Measurements from ENCODE around the gene SIGLEC7.

Gene SIGLEC7

DNA sequence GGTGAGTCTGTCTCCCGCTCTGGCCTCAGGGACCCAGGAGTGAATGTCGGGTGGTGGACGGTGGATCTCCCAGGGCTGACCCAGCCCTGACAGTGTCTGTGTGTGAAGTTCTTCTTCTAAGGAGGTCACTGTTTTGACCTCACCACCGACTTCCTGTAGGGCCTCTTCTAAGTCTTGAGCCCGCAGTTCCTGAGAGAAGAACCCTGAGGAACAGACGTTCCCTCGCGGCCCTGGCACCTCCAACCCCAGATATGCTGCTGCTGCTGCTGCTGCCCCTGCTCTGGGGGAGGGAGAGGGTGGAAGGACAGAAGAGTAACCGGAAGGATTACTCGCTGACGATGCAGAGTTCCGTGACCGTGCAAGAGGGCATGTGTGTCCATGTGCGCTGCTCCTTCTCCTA, at the start of gene SIGLEC7:
SIGLEC7 (plus strand) TSS at position 183 of the 400 bp plus-strand sequence; CDS start at position 252, 69 bp downstream.
- DNase-seq: no peak

DNA sequence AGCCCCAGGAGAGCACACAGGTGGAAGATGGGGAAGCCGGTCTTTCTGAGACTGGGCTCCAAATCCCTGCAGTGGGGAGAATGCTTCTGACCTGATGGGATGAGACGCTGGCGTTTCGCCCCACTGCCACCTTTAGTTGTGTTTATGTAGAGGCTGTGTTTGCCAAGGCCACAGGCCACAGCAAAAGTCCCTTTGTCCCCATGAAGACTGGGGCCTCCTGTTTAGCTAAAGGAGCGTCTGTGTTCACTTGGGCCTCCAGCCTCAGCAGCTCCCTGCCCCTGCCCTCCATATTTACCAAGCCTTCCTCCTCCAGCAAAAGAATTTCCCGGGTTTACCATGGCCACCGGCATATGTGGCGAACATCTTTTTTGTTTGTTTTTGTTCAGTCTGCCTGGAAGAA, 49.0 kb upstream of the SIGLEC7 start:
- no peak for DNase-seq

DNA sequence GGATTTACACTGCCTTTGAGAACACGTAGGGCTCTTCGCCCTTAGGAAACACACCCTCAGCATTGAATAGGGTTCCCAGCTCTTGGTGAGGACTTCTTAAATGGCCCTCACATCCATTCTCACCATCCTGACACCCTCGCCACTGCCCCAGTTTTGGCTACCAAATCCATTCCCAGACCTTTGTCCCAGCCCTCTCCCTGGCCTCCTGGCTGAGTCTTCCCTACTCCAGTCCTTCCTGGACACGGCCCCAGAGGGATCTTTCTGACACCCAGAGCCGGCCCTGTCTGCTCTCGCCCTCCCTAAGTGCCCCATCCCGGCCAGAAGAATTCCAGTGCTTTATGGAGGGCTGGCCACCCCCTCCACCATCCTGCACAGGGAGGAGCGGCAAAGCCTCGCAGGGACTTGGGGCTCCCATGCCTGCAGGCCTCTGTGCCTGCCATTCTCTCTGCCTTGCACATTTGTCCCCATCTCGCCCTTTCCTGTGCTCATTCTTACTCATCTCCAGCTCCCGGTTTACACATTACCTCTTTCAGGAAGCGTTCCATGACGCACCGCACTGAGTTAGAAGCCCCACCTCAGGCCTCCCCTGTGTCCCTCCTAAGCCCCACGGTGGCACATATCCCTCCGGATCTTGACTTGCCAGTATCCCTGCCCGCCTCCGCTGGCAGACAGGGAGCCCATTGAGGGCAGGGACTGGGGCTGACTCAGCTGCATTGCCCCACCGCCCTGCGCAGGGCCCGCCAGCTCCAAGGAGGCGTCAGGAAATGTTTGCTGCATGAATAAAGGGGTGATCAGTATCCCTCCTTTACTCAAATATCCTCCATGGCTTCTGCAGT, 48.4 kb upstream of the SIGLEC7 start:
- DNase-seq: no peak

DNA sequence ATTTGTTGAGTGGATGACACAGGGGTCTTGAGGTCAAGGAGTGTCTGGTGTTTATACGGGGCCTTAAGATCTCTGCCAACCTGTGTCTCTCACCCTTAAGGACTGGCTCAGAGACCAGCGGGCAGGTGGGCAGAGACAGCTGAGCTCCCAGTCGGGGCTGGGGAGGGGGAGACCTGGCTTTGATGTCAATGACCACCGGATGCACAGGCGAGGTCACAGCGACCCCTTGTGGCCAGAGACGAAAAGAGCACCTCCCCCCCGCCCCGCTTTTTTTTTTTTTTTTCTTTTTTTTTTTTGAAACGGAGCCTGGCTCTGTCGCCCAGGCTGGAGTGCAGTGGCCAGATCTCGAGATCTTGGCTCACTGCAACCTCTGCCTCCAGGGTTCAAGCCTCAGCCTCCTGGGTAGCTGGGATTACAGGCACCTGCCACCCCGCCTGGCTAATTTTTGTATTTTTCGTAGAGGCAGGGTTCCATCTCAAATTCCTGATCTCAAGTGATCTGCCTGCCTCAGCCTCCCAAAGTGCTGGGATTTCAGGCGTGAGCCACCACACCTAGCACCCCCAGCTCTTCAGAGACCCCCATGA, 47.3 kb upstream of the SIGLEC7 start:
- DNase-seq: peak; percentile 28

DNA sequence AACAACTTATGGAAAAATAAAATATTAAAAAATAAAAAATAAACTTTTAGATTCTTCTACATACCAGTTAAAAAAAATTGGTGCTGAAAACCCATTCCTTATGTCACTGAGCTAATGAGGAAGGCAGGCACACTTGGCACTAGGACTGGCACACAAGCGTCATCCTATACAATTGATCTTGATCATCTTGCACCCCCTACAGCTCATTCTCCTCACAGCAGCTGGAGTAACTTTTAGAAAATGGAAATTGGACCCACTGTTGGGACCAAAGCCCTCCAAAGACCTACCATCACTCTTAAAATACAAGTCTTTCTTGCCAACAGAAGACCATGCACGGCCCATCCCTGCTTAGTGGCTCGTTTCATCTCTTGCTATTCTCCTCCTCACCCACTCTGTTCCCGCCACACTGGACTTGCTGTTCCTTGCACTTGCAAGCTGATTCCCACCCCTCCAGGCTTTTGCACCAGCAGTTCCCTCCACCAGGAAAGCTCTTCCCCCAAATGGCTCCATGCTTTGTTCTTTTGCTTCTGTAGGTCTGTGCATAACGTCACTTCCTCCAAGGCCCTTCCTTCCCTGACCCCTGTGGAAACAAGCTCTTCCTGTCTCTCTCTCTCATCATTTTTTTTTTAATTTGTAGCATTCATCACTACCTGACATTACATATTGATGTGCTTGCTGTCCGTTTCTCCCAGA, 45.5 kb upstream of the SIGLEC7 start:
- peak; percentile 14 for DNase-seq

DNA sequence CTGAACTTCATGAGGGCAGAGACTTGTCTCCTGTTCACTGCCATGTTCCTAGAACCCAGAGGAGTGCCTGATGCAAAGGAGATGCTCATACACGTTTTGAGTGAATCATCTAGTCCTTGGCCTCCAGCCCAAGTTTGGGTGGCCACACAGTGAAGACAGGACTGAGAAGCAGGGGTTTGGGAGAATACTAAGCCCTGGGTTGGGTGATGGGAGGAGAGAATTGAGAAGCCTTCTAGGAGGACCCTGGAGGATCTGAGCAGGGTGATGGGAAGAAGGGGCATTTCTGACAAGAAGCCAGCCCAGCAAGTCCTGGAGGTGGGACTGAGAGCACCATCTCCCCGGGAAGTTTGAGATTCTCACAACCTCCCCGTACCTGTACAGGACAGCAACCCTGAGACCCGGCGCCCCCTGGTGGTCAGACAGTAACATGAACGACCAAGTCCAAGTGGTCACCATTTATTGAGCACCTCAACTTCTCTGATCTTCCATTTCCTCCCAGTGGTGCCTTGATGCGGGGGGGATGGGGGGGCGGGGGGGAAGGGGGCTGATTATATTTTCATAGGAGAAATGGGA, 44.8 kb upstream of the SIGLEC7 start:
- DNase-seq: peak; percentile 61

DNA sequence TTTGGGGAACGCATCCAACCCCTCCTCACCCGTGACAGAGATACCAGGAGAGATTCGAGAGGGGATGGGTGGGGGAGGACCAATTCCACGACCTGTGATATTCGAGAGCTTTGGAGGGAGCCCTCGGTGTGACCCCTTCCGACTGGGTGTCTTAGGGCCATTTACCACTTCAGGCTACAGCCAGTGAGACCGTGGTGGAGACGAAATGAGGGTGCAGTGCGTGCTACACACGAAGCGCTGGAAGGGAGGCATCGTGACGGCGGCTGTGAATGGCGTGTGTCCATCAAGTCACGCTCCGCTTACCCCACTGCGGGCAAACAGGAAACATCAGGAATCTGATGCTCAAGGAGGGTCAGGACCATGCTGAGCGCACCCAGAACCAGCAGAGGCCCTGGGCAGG, 44.3 kb upstream of the SIGLEC7 start:
- no peak for DNase-seq

DNA sequence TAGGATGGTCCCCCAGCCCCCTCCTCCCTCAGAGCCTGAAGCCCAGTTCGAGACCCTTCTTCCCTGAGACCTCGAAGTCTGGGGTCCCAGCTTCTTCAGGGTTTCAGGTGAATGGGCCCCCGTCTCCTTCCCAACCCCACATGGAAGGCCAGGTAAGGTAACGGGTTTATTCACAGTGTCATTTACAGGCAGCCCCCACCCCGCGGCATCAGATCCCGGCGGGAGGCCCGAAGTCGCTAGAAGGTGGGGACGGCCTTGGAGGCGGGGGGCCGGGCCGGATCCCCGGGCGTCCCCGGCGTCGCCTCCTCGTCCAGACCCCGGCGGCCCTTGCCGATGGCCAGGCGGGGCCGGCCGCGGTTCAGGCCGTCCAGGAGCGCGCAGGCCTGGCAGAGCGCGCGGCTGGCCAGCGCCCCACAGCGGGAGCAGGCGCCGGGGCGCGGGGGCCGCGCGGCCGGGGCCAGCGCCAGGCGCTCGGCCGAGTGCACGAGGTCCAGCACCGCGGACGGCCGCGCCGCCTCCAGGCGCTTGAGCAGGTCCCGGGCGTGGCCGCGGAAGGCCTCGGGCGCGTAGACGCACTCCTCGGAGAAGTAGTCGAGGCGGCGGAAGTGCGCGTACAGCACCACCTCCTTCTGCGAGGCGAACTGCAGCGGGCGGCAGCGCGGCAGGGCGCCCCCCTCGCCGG, 43.6 kb upstream of the SIGLEC7 start:
- DNase-seq: no peak

DNA sequence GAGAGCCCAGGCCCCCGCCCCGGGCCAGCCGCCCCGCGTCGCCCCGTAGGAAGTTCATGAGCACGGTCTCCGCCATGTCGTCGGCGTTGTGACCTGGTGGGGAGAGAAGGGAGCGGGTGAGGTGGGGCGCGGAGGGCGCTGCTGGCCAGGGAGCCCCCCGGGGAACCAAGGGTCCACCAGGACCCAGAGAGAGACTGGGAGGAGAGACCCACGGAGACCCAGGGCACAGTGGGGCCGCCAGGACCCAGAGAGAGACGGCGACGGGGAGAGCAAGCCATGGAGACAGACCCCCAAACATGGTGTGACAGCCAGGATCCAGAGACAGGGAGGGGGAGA, 43.1 kb upstream of the SIGLEC7 start:
- DNase-seq: no peak

DNA sequence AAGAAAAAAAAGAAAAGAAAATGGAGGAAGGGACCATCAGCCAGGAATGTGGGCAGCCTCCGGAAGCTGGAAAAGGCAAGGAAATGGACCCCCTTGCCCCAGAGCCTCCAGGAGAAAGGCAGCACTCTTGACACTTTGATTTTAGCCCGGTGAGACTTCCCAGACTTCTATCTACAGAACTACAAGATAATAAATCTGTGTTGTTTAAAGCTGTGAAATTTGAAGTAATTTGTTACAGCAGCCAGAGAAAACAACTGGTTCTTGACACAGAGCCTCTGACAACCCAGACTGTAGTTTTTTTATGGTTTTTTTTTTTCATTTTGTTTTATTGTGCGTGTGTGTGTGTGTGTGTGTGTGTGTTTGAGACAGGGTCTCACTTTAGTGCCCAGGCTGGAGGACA, 41.5 kb upstream of the SIGLEC7 start:
- no peak for DNase-seq

DNA sequence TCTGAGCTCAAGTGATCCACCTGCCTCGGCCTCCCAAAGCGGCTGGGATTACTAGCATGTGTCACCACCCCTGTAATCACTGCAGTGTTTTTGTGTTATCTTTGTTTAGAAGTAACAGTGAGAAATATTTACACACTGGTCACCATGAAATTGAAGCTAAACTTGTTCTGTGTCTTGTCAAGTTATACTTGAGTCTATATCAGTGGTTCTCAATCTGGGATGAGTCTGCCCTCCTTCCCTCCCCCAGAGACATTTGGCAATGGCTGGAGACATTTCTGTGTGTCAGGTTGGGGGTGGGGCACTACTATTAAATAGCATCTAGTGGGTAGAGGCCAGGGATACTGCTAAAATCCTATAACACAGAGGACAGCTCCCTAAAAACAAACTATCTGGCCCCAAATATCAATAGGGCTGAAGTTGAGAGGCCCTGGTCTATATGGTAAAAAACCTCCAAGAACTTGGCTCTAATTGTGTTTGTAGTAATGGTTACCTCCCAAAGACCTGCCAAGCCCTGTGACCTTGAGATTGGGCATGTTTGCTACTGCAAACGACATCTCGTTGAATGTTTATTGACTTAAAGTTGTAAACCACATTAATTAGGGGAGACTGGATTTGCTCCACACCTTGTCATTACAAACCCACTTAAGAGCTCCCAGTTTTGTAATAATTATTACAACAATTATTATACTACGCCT, 40.8 kb upstream of the SIGLEC7 start:
- DNase-seq: peak; percentile 17

DNA sequence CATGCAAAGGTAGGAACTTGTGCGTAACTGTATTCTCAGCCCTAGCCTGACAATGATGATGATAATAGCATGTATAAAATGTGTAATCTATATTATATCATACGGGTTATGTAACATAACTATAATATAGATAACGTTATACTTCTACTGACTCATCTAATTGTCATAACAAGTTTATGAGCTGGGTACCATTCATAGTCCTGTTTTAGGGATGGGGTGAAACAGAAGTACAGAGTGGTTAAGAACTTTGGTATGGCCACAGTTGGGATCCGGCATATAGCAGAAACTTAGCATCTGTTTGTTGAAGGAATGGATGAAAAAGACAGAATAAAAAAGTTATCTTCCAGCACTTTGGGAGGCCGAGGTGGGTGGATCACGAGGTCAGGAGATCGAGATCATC, 39.1 kb upstream of the SIGLEC7 start:
- no peak for DNase-seq

DNA sequence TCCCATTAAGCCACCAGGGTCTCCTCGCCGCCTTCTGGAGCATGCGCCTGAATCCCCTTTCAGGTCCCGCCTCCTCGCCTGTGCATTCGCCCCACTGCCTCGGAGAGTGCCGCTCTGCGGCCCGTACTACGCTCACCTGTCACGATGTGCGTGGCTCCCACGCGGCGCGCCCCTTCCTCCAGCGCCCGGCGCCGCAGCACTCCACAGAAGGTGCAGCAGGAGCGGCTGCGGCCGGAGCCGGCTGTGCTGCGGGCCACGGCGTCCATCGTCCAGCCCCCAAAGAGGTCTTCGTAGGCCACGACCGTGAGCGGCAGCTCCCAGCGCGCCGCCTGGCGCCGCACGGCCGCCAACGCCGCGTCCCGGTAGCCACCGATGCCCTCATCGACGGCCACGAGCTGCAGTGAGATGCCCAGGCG, 38.2 kb upstream of the SIGLEC7 start:
- DNase-seq: no peak

DNA sequence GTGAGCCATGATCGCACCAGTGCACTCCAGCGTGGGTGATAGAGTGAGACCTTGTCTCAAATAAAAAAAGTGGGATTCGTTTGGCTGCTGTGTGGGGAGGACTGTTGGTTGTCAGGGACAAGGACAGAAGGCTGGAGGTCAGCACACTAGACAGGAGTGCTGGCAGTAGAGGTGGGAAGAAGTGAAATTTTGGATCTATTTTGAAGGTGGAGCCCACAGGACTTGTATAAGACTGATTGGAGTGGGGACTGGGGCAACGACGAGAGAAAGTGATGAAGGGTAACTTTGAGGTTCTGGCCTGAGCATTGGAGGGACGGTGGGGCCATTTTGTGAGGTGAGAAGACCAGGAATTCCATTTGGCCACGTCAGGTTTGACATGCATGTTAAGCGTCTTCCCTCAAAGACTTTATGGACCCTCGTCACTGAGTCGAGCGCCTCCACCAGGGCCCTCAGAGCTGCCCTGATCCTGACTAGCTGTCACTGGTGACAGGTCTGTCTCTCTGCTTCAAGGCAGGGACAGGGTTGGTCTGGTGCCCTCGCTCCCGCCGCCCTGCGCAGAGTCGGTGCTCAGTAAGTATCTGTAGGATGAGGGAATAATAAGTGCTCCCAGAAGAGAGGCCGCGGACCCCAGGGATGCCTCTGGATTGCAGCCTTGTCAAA, 34.6 kb upstream of the SIGLEC7 start:
- DNase-seq: no peak

DNA sequence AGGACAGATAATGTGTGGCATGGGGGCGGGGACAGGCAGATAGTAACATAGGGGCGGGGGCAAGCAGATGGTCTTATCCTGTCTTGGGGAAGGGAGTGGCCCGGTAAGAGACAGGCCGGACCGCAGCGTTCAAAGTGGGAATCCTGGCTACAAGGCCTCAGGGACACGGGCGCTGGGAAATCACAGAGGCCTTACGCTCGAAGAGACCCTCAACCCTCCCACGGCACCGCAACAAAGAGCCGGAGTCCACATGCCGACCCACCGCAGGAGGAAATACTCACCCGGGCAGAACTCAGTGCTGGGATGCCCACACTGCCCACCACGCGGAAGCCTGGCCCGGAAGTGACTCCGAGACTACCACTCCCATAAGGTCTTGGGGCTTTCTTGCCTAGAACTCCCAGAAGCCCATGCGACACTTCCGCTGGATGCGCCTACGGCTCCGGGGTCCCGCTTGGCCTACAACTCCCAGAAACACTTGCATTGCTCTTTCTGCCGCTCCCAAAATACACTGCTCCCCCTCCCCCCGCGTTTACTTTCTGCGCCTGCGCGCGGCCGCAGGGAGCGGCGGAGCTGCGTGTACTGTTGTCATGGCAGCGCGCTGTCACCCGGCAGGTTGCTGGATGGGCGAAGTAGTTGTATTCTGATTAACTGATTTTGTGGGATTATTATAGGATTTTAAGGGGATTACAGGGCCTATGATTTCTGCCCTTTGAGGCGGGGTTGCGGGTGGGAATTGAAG, 33.9 kb upstream of the SIGLEC7 start, which contains the start of gene CTU1:
CTU1 (minus strand) TSS at position 344 of the 739 bp plus-strand sequence. CDS start 3,840 bp downstream, outside the sequence.
- DNase-seq: peak; percentile 99

DNA sequence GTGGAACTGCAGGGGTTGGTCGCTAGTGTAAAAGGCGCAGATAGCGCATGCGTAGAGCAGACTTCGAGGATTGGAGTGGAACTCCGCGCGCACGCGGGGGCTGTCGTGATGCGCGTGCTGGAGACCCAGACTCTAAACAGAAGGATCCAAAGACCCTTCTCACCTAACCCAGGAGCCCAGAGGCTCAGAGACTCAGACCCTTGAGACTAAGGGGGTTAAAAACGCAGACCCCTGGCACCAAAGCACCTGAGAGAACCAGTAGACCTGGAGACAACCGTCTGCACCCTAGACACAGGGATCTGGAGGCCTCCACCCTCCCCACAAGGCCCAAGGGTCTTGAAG, 33.3 kb upstream of the SIGLEC7 start:
- DNase-seq: no peak

DNA sequence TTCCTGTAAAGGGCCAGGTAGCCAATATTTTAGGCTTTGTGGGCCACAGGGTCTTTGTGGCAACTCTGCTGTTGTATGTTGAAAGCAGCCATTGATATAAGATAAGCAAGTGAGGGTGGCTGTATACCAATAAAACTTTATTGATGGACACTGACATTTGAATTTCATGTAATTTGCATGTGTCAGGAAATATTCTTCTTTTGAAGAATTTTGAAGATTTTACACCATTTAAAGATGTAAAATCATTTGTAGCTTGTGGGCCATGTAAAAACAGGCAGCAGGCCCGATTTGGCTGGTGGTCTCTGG, 31.5 kb upstream of the SIGLEC7 start:
- DNase-seq: no peak

DNA sequence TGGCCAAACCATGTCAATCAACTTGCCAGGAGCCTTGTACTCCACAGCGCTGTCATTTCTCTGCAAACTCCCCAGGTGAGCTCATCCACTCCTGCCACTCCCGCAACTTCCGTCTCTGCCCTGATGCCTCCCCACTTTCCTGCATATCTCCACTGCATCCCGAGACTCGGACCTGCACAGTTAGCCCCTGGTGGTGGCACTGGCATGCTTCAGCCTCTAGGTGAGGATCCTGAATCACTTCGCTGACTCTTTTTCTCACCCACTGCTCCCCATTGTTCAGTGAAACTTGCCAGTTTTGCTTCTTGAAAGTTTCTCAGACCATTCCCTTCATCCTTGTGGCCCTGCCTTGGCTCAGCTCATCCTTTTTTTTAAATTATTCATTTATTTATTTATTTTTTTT, 30.5 kb upstream of the SIGLEC7 start:
- no peak for DNase-seq

DNA sequence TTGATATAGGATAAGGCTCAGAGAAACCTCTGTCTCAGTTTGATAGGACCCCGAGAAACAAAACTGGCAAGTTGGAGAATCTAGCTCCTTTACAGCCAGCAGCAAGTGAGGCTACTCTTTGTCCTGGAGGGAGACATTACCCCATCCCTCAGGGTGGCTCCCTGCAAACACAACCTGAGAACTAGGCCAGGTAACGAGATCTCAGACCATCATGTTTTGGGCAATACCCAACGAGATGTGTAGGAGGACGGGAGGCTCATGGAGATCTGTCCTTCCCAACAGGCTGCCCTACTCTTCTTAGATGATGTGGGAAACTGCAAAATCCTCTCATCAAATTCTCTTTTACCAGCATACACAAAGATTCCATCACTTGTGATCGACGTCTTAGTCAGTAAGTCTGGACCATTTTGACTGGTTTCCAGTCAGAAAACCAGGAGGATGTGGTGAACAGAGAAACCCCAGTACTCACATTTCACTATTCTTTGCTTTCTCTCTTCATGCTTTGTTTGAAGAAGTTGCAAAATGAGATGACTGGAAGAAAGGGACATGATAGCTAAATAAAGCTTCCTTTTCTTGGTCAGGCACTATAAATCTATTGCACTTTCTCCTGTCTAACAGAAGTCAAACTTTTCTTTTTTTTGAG, 27.9 kb upstream of the SIGLEC7 start:
- no peak for DNase-seq

DNA sequence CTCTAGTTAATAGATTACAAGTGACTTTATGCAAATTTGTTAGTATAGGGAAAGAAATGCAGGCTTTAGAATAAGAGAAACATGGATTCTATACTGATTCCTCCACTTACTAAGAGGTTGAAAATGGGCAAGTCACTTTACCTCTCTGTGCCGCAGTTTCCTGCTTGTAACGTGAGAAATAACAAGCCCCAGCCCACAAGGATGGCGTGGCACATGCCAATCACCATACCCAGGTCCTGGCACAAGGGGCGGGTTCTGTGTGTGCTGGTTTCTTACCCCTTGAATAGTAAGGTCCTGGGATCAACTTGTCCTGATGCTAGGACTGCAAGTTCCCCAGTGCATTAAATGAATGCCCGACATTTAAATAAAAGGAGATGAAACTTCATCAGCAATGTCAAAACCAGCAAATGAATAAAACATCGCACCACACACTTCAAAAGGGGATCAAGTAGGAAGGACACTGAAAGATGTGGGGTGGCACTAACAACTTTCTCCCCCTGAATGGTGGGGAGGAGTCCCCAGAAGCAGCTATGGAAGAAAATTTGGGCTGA, 25.3 kb upstream of the SIGLEC7 start:
- no peak for DNase-seq

DNA sequence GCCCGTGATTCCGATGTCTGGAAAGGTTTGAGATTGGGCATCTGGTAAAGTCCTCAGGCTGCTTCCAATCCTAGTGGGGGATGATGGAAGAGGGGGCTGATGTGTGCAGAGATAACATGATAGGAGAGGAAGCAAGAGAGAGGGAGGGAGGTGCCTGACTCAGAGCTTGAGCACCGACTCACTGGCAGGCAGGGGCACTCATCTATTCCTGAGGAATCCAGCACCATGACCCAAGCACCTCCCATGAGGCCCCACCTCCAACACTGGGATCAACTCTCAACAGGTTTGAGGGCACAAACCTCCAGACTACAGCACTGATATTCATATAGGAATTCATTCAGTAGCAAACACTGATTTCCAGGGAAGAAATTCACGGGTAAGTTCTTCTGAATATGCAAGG, 23.0 kb upstream of the SIGLEC7 start:
- no peak for DNase-seq

All from NCI-H1105 treated with DMSO at 0.1 percent for 48 hours (cell line).